GM12878 (cell line): ENCODE measurements around the gene MIAT. TPM values are rescaled to one million over a fixed set of nuclear protein-coding genes. Genes with fewer than 3 reads are reported as not detected.

Experiments
- ATAC-seq: fragments of 200-7000 bp; cut with Tn5 transposase; 3 replicates; pipeline ENCODE4 v1.9.1; 2020; ENCODE audit warnings: mild to moderate bottlenecking, moderate library complexity
- BruUV-seq: library from RNA; stranded (reverse); fragments of 400-500 nt; replicated peaks from 2 replicates; lab custom pipeline; 2021; lab: Mats Ljungman, UMichigan
- CTCF ChIA-PET: fragments of 300-600 bp; sonication (Branson Sonifier 250); formaldehyde crosslinking; extraction: SDS; loops from one replicate; lab custom pipeline; 2021; ENCODE audit warnings: inconsistent platforms; lab: Yijun Ruan, JAX
- POLR2A ChIA-PET: fragments of 350-600 bp; formaldehyde crosslinking; extraction: SDS; loops from one replicate; lab custom pipeline; 2021; ENCODE audit warnings: inconsistent platforms; lab: Charles Lee
- RAD21 ChIA-PET: fragments of 300-600 bp; sonication (Branson Sonifier 250); formaldehyde crosslinking; loops from one replicate; lab custom pipeline; 2023; ENCODE audit warnings: antibody characterized with exemption; ENCODE audit not compliant: unreplicated experiment; lab: Charles Lee
- SMC1A ChIA-PET: fragments of 300-600 bp; sonication (Branson Sonifier 250); formaldehyde crosslinking; loops from one replicate; lab custom pipeline; 2023; ENCODE audit not compliant: unreplicated experiment, uncharacterized antibody; lab: Charles Lee
- DNase-seq: peaks from one replicate; pipeline ENCODE4 v3.0.0-alpha.2; 2011; ENCODE audit warnings: low read depth, low spot score
- FAIRE-seq: peaks from 3 replicates; lab custom pipeline; 2011; peaks lifted over from hg19 to GRCh38; lab: Jason Lieb, UNC
- H2AFZ ChIP-seq: 2 replicates; pipeline ENCODE4 v1.6.0; 2011; ENCODE audit warnings: low read depth, low read length, control low read depth; ENCODE audit not compliant: control insufficient read depth
- H3K27ac ChIP-seq: 2 replicates; pipeline ENCODE4 v1.5.1; 2011; ENCODE audit warnings: control low read depth; ENCODE audit not compliant: control insufficient read depth, insufficient read depth
- H3K27me3 ChIP-seq, 2 experiments: replicated peaks in 1 of 2; 2 replicates each; pipeline versions ENCODE4 v1.6.0 to v1.6.1; 2011; ENCODE audit warnings: low read length in 1 of 2; ENCODE audit not compliant: control insufficient read depth in 2 of 2, insufficient read depth in 2 of 2
- H3K36me3 ChIP-seq, 2 experiments: 2 replicates each; pipeline ENCODE4 v1.5.1; 2011; ENCODE audit warnings: low read length in 1 of 2; ENCODE audit not compliant: control insufficient read depth in 2 of 2, insufficient read depth in 2 of 2
- H3K4me1 ChIP-seq: 2 replicates; pipeline ENCODE4 v1.6.1; 2011; ENCODE audit warnings: mild to moderate bottlenecking, low read length, moderate library complexity, mixed read lengths; ENCODE audit not compliant: control insufficient read depth, insufficient read depth
- H3K4me2 ChIP-seq: 2 replicates; pipeline ENCODE4 v1.6.0; 2011; ENCODE audit warnings: control low read depth; ENCODE audit not compliant: control insufficient read depth, insufficient read depth
- H3K4me3 ChIP-seq: fragments of 200-600 bp; sonication (generic); 2 replicates; pipeline ENCODE4 v1.5.1; 2016
- H3K79me2 ChIP-seq: 2 replicates; pipeline ENCODE4 v1.6.0; 2011; ENCODE audit warnings: low read length; ENCODE audit not compliant: control insufficient read depth, insufficient read depth
- H3K9ac ChIP-seq: 2 replicates; pipeline ENCODE4 v1.8.0; 2011; ENCODE audit warnings: low read length, control low read depth, mixed read lengths; ENCODE audit not compliant: control insufficient read depth, insufficient read depth
- H3K9me3 ChIP-seq: replicated peaks from 3 replicates; pipeline ENCODE4 v1.5.1; 2011; ENCODE audit warnings: mild to moderate bottlenecking, low read length; ENCODE audit not compliant: control insufficient read depth, insufficient read depth
- H4K20me1 ChIP-seq: 2 replicates; pipeline ENCODE4 v1.6.0; 2011; ENCODE audit not compliant: control insufficient read depth, insufficient read depth
- CBFB ChIP-seq: IDR thresholded peaks from 2 replicates; pipeline ENCODE4 v1.6.1; 2016; ENCODE audit warnings: antibody characterized with exemption, low read depth
- ESRRA ChIP-seq: IDR thresholded peaks from 2 replicates; pipeline ENCODE4 v1.6.1; 2012; ENCODE audit warnings: mild to moderate bottlenecking, low read length, improper control_type of control experiment
- ETV6 ChIP-seq, 2 experiments: fragments of 450-650 bp in 1 of 2; IDR thresholded peaks in 1 of 2; conservative IDR thresholded peaks in 1 of 2; 2 replicates each; pipeline ENCODE4 v1.6.1; 2014; ENCODE audit warnings: antibody characterized with exemption in 1 of 2, borderline replicate concordance in 1 of 2, low read depth in 1 of 2, mild to moderate bottlenecking in 1 of 2, moderate library complexity in 1 of 2
- HDGF ChIP-seq: fragments of 450-650 bp; IDR thresholded peaks from 2 replicates; pipeline ENCODE4 v1.6.1; 2016; ENCODE audit warnings: antibody characterized with exemption
- LARP7 ChIP-seq: fragments of 450-650 bp; IDR thresholded peaks from 2 replicates; pipeline ENCODE4 v1.6.1; 2017; ENCODE audit warnings: mild to moderate bottlenecking
- MTA2 ChIP-seq: fragments of 450-650 bp; IDR thresholded peaks from 2 replicates; pipeline ENCODE4 v1.6.1; 2016; ENCODE audit warnings: low read depth, mild to moderate bottlenecking, moderate library complexity
- NFYA ChIP-seq: IDR thresholded peaks from 2 replicates; pipeline ENCODE4 v1.6.1; 2011; ENCODE audit warnings: low read depth, mild to moderate bottlenecking, low read length, improper control_type of control experiment, borderline replicate concordance
- NR2C1 ChIP-seq: fragments of 450-650 bp; IDR thresholded peaks from 2 replicates; pipeline ENCODE4 v1.6.1; 2017; ENCODE audit warnings: antibody characterized with exemption, mild to moderate bottlenecking, moderate library complexity
- RAD21 ChIP-seq: IDR thresholded peaks from 2 replicates; pipeline ENCODE4 v1.6.1; 2011; ENCODE audit warnings: mild to moderate bottlenecking, low read depth, low read length, moderate library complexity; ENCODE audit not compliant: insufficient read depth
- WGBS: methylation state at CpG from one replicate; pipeline ENCODE4 v1.1.6; 2016; ENCODE audit warnings: low lambda C conversion rate; ENCODE audit not compliant: insufficient replicate concordance, insufficient coverage; ENCODE audit errors: missing lambda C conversion rate; 5-methylcytosine and 5-hydroxymethylcytosine counted together
- in situ Hi-C: fragments of 300-500 bp; cut with MboI; formaldehyde crosslinking; loops from 9 replicates; pipeline ENCODE4 v1.14.3; 2018; ENCODE audit warnings: mixed read lengths
- intact Hi-C: fragments of 100-400 bp; cut with micrococcal nuclease; formaldehyde crosslinking; loops from one replicate; pipeline ENCODE4 v1.14.2; 2022; ENCODE audit not compliant: unreplicated experiment
- polyA plus RNA-seq, 11 experiments: library from polyadenylated mRNA; depleted of rRNA in 4 of 11; unstranded in 6 of 11; stranded (reverse) in 5 of 11; fragments of >200 nt; fragmentation: Nextera tagmentation in 4 of 11; fragmentation: Illumina TruSeq in 1 of 11; extraction: Ambion mirVana in 4 of 11; extraction: Trizol in 1 of 11; gene quantifications; 1 replicate in 1 of 11; 2 replicates in 10 of 11; pipeline versions ENCODE4 v1.2.1 to v1.2.3, GENCODE V29; 2011 to 2016; ENCODE audit warnings: inconsistent platforms in 2 of 11, missing spikeins in 2 of 11, low read depth in 1 of 11
- total RNA-seq, 4 experiments: library from RNA; depleted of rRNA in 3 of 4; stranded (reverse); fragments of >200 nt in 3 of 4; fragmentation: Illumina TruSeq in 1 of 4; extraction: Trizol in 1 of 4; gene quantifications; 2 replicates each; pipeline versions ENCODE4 v1.2.1 to v1.2.3, GENCODE V29; 2013 to 2021
- TF ChIP-seq, protein P1 (sequence below): fragments of 450-650 bp; IDR thresholded peaks from 2 replicates; pipeline ENCODE4 v1.6.1; 2017; ENCODE audit warnings: antibody characterized with exemption, mild to moderate bottlenecking, moderate library complexity
- TF ChIP-seq, protein P2 (sequence below): IDR thresholded peaks from 2 replicates; pipeline ENCODE4 v1.6.1; 2012; ENCODE audit warnings: low read depth, low read length, improper control_type of control experiment
- TF ChIP-seq, protein P3 (sequence below): fragments of 450-650 bp; IDR thresholded peaks from 2 replicates; pipeline ENCODE4 v1.6.1; 2017; ENCODE audit warnings: low read depth, mild to moderate bottlenecking, moderate library complexity

MIAT gene
- total and polyA plus RNA-seq, 10 of the 15 experiments (the other 5 are each of a cell fraction or from before 2014, with no cell fraction given): 0.39 to 13.7 (median 4.6) TPM

DNA sequence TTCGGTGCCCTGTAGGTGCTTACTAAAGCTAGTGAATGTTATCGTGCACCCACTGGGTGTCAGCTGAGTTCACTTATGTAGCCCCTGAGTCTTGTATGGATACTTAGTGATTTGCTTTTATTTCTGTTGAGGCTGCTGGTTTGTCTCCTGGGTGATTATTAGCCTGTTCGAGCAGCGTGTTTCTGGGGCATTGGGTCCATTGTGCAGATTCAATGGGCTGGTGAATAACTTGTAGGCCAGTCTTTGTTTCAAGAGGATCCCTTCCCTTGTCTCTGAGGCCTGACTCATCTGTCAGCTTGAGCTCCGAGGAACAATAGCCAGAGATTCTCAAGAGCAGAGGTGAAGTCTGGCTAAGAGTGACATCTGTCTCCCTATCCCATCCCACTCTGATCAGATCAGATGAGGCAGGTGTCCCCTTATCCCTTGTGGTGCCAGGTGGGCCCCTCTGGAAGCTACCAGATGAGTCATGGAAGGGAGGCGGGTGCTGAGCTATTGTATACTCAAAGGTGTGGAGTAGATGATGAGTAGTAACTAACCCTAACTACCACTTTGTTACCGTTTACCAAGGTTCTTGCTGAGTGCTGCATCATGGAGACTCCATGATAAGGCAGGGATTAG is 3.7 kb downstream of the MIAT start:
- ATAC-seq: no peak
- CTCF ChIA-PET: interaction anchor here (0.5 to 1.2 kb wide), 2 partner anchors 296 to 575 kb away, joined by 3 read pairs; no protein-coding TSS in a partner anchor

More for the DNA sequence above, 3.7 kb downstream of the MIAT start:
- no TSS peak for BruUV-seq
- Histone ChIP-seq H2AFZ (no peak overlapping the region), H3K79me2 (no peaks in the 10 kb centered on the region), H3K4me3 (no peak overlapping the region), H3K4me2 (no peak overlapping the region), H3K4me1 (peaks cover 35% of the 10 kb centered on the region), H3K27ac (no peak overlapping the region), H3K9me3 (no peaks in the 10 kb centered on the region), H4K20me1 (no peaks in the 10 kb centered on the region), H3K27me3 (0 out of 4 replicates have a peak, but pooled peaks cover 0 to 4% of the 10 kb centered on the region in 2 experiments), H3K36me3 (no peaks in the 10 kb centered on the region), H3K9ac (no peak overlapping the region)
- FAIRE-seq: no peak
- intact Hi-C loops: no loop called here
- in situ Hi-C loops: no loop called here
- no peak for DNase-seq
- no peak for TF ChIP-seq HDGF
- TF ChIP-seq, protein P1, sequence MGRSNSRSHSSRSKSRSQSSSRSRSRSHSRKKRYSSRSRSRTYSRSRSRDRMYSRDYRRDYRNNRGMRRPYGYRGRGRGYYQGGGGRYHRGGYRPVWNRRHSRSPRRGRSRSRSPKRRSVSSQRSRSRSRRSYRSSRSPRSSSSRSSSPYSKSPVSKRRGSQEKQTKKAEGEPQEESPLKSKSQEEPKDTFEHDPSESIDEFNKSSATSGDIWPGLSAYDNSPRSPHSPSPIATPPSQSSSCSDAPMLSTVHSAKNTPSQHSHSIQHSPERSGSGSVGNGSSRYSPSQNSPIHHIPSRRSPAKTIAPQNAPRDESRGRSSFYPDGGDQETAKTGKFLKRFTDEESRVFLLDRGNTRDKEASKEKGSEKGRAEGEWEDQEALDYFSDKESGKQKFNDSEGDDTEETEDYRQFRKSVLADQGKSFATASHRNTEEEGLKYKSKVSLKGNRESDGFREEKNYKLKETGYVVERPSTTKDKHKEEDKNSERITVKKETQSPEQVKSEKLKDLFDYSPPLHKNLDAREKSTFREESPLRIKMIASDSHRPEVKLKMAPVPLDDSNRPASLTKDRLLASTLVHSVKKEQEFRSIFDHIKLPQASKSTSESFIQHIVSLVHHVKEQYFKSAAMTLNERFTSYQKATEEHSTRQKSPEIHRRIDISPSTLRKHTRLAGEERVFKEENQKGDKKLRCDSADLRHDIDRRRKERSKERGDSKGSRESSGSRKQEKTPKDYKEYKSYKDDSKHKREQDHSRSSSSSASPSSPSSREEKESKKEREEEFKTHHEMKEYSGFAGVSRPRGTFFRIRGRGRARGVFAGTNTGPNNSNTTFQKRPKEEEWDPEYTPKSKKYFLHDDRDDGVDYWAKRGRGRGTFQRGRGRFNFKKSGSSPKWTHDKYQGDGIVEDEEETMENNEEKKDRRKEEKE: no peak
- TF ChIP-seq, protein P2, sequence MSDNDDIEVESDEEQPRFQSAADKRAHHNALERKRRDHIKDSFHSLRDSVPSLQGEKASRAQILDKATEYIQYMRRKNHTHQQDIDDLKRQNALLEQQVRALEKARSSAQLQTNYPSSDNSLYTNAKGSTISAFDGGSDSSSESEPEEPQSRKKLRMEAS: no peak
- TF ChIP-seq, protein P3, sequence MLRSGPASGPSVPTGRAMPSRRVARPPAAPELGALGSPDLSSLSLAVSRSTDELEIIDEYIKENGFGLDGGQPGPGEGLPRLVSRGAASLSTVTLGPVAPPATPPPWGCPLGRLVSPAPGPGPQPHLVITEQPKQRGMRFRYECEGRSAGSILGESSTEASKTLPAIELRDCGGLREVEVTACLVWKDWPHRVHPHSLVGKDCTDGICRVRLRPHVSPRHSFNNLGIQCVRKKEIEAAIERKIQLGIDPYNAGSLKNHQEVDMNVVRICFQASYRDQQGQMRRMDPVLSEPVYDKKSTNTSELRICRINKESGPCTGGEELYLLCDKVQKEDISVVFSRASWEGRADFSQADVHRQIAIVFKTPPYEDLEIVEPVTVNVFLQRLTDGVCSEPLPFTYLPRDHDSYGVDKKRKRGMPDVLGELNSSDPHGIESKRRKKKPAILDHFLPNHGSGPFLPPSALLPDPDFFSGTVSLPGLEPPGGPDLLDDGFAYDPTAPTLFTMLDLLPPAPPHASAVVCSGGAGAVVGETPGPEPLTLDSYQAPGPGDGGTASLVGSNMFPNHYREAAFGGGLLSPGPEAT: no peak
- no peak for TF ChIP-seq RAD21
- no peak for TF ChIP-seq CBFB
- TF ChIP-seq NR2C1: no peak
- no peak for TF ChIP-seq ESRRA
- TF ChIP-seq ETV6 (conservative IDR thresholded peaks at IDR 0.05 in 1 of 2, IDR thresholded peaks at IDR 0.05 in 1 of 2; ENCODE audit: borderline replicate concordance in 1 of 2, low read depth in 1 of 2): no peak
- no peak for TF ChIP-seq MTA2
- no peak for TF ChIP-seq NFYA
- TF ChIP-seq LARP7: no peak
- 80% methylated on average over 7 of the region's 7 CpGs for WGBS
- ChIA-PET SMC1A (no interaction called here), RAD21 (interaction anchor here (1.0 to 1.1 kb wide), 2 partner anchors 10 to 12 kb away, joined by 3 read pairs; no protein-coding TSS in a partner anchor), POLR2A (no interaction called here)
